Effector memory CD4-positive, alpha-beta T cell (primary cell): ENCODE data around the gene KDM5B.
"Not testable (repeated sequence)": the region's sequence is repeated elsewhere in the genome, so short reads cannot be mapped to it uniquely, and the experiment has no call there.

Experiments used
- DNase-seq, 3 donors: peaks; one replicate each; pipeline ENCODE4 v3.0.0-alpha.2; 2020
- H3K27ac ChIP-seq: 2 replicates; pipeline ENCODE4 v1.7.0; 2013; ENCODE audit warnings: mild to moderate bottlenecking, low read length, moderate library complexity; ENCODE audit not compliant: insufficient read depth, poor library complexity, severe bottlenecking
- H3K27me3 ChIP-seq: replicated peaks from 2 replicates; pipeline ENCODE4 v1.7.0; 2013; ENCODE audit warnings: mild to moderate bottlenecking, low read length; ENCODE audit not compliant: insufficient read depth, control insufficient read depth, poor library complexity, severe bottlenecking
- H3K36me3 ChIP-seq: 2 replicates; pipeline ENCODE4 v1.7.0; 2013; ENCODE audit warnings: mild to moderate bottlenecking, low read length, moderate library complexity; ENCODE audit not compliant: control insufficient read depth, insufficient read depth
- H3K4me1 ChIP-seq: 2 replicates; pipeline ENCODE4 v1.7.0; 2013; ENCODE audit warnings: low read length, mild to moderate bottlenecking; ENCODE audit not compliant: control insufficient read depth, insufficient read depth, poor library complexity, severe bottlenecking
- H3K4me3 ChIP-seq: 2 replicates; pipeline ENCODE4 v1.7.0; 2013; ENCODE audit warnings: low read length, low read depth, mild to moderate bottlenecking; ENCODE audit not compliant: insufficient read depth, poor library complexity, severe bottlenecking
- H3K9me3 ChIP-seq: 2 replicates; pipeline ENCODE4 v1.7.0; 2013; ENCODE audit warnings: mild to moderate bottlenecking, low read length, moderate library complexity; ENCODE audit not compliant: control insufficient read depth

Gene KDM5B

DNA sequence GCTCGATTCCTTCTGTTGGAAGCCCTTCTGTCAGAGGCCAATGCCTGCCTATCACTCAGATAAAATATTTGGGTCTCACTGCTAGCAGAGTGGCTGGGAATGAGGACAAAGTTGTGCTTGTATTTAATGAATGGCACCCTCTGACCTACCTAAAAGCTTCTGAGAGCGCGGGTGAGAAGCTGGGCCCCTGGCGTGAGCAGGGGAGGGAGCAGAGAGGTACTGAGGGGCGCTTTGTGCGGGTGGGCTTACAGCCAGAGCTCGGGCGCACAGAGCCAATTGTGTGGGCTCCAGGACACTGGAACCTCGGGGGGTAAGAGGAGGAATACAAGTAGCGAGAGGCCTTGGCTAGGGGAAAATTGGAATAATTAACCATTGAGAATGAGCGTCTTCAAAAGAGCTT lies 34.9 kb upstream of the KDM5B start:
- H3K27ac ChIP-seq, result no peak overlapping the region
- H3K27me3 ChIP-seq, result no peaks in the 10 kb centered on the region
- DNase-seq, result no peak
- H3K4me3 ChIP-seq, result no peak overlapping the region
- no peaks in the 10 kb centered on the region for H3K36me3 ChIP-seq
- H3K9me3 ChIP-seq, result no peaks in the 10 kb centered on the region
- no peaks in the 10 kb centered on the region for H3K4me1 ChIP-seq

DNA sequence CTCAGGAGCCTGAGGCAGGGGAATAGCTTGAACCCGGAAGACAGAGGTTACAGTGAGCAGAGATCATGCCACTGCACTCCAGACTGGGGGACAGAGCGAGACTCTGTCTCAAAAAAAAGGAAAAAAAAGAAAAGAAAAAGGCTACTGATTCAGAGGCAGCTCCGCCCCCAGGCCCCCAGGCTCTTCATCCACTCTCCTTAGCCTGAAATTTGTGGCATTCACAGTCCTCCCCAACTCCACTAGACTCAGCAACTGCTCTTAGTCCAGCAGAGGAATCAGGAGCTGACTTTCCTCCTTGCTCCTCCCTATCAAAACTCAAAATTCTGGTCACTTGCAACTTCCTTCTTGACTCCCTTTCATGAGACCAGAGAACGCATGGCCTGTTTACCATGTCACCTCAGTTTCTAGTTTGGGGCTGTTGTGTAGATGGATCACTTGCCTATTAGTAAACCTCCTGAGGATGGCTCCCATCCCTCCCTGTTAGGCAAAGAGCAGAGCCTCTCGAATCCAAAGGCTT lies 29.6 kb upstream of the KDM5B start:
- H3K9me3 ChIP-seq, result no peaks in the 10 kb centered on the region
- H3K27ac ChIP-seq, result no peak overlapping the region
- peaks cover 32% of the 10 kb centered on the region for H3K4me1 ChIP-seq
- H3K4me3 ChIP-seq, result no peak overlapping the region
- H3K27me3 ChIP-seq, result no peaks in the 10 kb centered on the region
- DNase-seq, result no peak
- H3K36me3 ChIP-seq, result no peaks in the 10 kb centered on the region

DNA sequence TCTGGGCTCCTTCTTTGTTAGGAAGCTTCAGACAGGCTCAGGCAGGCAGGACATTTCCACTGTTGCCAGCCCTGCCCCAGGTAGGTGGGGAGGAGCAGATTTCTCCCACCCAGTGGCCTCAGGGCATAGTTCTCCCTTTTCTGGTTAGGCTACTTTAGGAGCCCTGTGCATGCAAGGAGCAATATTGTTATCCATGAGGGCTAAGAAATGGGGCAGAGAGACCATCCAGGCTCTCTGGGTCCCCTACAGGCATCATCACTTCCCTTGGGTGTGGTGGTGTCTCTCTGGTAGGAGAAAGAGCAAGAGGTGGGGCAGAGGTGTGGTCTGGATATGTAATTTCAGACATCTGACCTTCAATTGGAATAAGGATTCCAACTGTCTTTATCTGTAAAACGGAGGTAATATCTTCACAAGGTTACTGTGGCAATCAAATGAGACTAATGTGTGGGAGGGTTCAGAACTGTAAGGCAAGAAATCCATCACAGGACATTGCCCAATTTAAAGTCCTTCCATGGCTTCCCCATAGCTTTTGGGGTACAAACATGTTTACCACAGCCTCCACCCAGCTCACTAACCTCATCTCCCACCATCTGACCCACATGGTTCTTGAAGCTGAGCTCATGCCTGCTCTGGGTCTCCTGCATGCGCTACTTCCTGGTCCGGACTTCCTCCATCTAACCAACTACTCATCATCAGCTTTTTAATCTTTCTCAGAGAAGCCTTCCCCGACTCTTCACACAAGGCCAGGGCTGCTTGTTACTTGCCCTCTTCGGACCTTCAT lies 28.6 kb upstream of the KDM5B start:
- Histone ChIP-seq H3K4me3 (no peak overlapping the region), H3K27me3 (no peaks in the 10 kb centered on the region), H3K36me3 (no peaks in the 10 kb centered on the region), H3K4me1 (peaks cover 32% of the 10 kb centered on the region), H3K27ac (no peak overlapping the region), H3K9me3 (no peaks in the 10 kb centered on the region)
- no peak for DNase-seq

DNA sequence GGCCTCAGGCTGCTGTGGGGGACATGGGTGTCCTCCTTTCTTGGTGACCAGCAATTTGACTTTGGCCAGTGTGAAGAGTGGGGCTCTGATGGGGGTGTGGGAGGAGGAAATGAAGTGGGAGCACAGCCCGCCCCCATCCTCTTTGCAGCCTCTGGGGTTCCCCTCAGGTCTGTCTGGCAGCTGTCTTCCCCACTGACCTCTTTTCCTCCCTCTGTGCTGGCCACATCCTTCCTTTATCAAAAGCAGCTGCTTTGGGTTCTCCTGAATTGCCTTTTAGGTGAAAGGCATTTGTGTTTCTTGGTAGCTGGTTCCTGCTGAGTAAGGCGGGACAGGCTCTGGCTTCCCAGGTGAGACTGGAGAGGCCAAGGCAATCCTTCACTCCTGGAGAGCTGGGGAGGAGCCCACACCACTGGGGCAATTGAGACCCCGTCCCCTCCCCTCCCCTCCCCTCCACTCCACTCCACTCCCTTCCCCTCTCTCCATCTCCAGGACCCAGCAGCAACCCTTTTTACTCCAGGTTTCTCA lies 27.4 kb upstream of the KDM5B start:
- H3K4me1 ChIP-seq, result peaks cover 32% of the 10 kb centered on the region
- H3K4me3 ChIP-seq, result peak overlapping the region; percentile 30
- no peak overlapping the region for H3K27ac ChIP-seq
- DNase-seq, result peak; percentile 9 to 29 (median 25)
- H3K9me3 ChIP-seq, result no peaks in the 10 kb centered on the region
- H3K36me3 ChIP-seq, result no peaks in the 10 kb centered on the region
- no peaks in the 10 kb centered on the region for H3K27me3 ChIP-seq

DNA sequence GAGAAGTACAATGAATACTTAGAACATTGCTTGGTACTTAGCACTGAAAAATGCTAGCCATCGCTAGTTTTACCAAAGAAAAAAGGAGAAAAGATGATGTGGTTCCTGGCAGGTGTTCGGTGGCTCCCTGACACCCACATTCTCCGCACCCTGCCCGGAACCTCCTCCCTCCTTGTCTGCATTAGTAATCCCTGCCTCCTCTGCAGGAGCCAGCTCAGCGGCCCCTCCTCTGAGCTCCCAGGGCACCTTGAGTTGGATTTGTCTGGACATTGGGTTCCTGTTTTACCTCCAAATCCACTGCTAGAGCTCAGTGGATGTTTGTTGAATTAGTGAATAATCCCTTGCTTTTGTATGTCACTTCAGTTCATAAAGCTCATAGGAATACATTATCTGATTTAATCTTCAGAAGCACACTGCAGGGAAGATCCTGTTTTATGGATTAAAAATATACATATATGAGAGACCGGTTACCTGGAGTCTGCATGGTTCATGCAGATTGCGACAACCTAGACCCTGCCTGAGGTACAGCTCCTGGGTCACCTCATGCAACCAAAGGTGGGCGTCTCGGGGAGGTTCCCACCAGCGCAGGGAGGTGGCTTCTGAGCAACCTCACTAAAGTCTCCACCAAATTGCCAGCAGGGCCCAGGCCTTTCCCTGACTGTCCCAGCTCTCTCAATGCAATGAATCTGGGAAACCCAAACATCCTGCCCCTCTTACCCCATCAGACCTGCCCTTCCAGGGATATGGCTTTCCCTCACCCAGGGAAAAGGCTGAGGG lies 26.7 kb upstream of the KDM5B start:
- Histone ChIP-seq H3K4me3 (no peak overlapping the region), H3K27ac (no peak overlapping the region), H3K27me3 (no peaks in the 10 kb centered on the region), H3K36me3 (no peaks in the 10 kb centered on the region), H3K4me1 (peaks cover 32% of the 10 kb centered on the region), H3K9me3 (no peaks in the 10 kb centered on the region)
- DNase-seq, result no peak

DNA sequence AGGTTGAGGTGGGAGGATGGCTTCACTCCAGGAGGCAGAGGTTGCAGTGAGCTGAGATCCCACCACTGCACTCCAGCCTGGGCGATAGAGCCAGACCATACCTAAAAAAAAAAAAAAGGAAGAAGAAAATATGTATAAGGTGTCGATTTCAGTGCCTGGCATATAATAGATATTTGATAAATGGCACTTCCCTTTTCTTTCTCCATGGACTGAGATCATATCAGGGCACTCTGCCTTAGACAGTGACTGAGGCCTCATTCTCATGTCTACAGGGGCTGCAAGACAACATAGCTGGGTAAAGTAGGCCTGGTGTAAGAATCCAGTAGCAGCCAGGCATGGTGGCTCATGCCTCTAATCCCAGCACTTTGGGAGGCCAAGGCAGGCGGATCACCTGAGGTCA lies 23.7 kb upstream of the KDM5B start:
- Histone ChIP-seq H3K27me3 (no peaks in the 10 kb centered on the region), H3K4me1 (peaks cover 24% of the 10 kb centered on the region), H3K36me3 (no peaks in the 10 kb centered on the region), H3K9me3 (no peaks in the 10 kb centered on the region), H3K27ac (no peak overlapping the region), H3K4me3 (no peak overlapping the region)
- DNase-seq, result no peak

DNA sequence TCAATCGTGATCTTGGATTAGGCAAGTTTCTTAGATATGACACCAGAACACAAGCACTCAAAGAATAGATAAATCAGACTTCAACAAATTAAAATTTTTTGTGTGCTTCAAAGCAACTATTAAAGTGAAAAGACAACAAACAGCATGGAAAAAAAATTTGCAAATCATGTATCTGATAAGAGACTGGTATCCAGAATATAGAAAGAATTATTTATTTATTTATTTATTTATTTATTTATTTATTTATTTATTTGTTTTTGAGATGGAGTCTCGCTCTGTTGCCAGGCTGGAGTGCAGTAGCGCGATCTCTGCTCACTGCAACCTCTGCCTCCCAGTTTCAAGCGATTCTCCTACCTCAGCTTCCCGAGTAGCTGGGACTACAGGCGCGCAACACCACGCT lies 21.0 kb upstream of the KDM5B start:
- not testable (repeated sequence) for H3K4me3 ChIP-seq, H3K27ac ChIP-seq, H3K36me3 ChIP-seq, DNase-seq, H3K4me1 ChIP-seq, H3K9me3 ChIP-seq, H3K27me3 ChIP-seq

DNA sequence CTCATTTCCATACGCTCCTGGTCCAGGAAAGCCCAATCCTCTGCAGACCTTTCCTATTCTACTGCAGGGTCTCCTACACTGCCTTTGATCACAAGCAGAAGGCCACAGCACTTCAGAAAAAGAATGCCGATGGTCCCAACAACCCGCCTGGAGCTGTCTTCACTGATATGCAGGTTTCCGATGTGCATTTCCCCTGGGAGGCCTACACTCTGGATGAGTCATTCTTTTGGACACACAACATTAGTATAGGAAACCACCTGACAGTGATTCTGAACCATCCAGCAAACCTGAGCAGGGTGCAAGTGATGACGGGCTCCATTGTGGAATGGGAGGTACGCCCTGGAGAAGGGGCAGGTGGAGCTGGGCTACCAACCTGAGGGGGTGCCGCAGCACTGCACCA lies 17.5 kb upstream of the KDM5B start:
- H3K9me3 ChIP-seq, result no peaks in the 10 kb centered on the region
- DNase-seq, result no peak
- no peaks in the 10 kb centered on the region for H3K36me3 ChIP-seq
- H3K4me3 ChIP-seq, result no peak overlapping the region
- H3K27ac ChIP-seq, result no peak overlapping the region
- H3K4me1 ChIP-seq, result no peaks in the 10 kb centered on the region
- no peaks in the 10 kb centered on the region for H3K27me3 ChIP-seq

DNA sequence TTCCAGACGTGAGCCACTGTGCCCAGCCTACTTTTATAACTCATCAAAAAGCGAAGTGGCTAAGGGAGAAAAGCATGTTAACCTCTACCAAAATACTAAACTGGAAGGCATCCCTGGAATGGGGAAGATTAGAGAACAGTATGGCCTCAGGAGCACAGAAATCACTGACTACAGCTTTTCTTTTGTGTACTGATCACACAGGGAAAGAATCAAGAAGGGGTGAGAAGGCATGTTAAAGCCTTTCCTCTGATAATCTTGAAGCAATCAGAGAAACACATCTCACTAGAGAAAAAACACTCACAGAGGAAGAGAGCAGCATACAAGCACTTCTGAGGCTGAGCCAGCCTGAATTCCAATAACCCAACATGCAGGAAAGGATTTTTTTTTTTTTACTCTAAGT lies 13.2 kb upstream of the KDM5B start:
- no peak for DNase-seq
- Histone ChIP-seq H3K9me3 (no peaks in the 10 kb centered on the region), H3K27me3 (no peaks in the 10 kb centered on the region), H3K27ac (no peak overlapping the region), H3K4me1 (no peaks in the 10 kb centered on the region), H3K36me3 (no peaks in the 10 kb centered on the region), H3K4me3 (no peak overlapping the region)

DNA sequence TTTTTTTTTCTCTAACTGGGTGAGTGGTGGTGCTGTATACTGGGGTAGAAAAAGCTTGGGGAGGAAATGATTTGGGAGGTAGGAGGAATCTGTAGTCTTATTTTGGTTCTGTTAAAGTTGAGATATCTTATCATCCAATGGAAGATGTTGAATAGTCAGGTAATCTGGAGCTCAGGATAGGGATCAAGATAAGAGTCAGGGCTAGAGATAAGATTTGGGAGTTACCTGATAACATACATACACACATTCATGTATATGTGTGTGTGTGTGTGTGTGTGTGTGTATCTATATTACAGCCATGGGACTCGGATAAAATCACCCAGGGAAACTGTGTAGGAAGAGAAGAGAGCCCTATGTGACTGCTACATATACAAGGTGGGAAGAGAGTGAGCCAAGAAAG lies 10.6 kb upstream of the KDM5B start:
- Histone ChIP-seq H3K4me3 (no peak overlapping the region), H3K36me3 (no peaks in the 10 kb centered on the region), H3K27me3 (no peaks in the 10 kb centered on the region), H3K4me1 (no peaks in the 10 kb centered on the region), H3K9me3 (no peaks in the 10 kb centered on the region), H3K27ac (no peak overlapping the region)
- DNase-seq, result no peak
